ENCODE results near the gene CLMN. TPM values are rescaled to one million over a fixed set of nuclear protein-coding genes. Genes with fewer than 3 reads are reported as not detected.

The CLMN gene
- total RNA-seq, 1 donor from 2014 or later = 25.3 TPM

DNA sequence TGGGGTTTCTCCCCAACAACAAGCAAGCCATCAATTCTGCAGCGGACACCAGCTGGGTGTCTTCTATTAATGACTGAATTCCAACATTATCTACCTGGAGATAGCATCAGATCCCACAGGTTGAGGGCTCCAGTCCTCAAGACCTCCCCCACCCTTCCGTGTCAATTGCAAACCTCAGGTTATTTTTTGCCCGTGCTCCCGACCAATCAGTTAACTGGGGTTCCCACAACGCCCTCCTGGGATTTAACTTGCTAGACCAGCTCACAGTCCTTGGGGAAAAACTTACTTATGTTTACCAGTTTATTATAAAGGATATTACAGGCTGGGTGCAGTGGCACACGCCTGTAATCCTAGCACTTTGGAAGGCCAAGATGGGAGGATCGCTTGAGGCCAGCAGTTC lies 172.1 kb downstream of the CLMN start:
- no peaks in the 10 kb centered on the region for H3K27me3 Mint-ChIP-seq
- peaks cover 15% of the 10 kb centered on the region for H3K9me3 Mint-ChIP-seq (ENCODE audit: low read depth)
- DNase-seq (ENCODE audit: low spot score, unreplicated experiment) = no peak
- no peak overlapping the region for H3K4me3 Mint-ChIP-seq (ENCODE audit: low read depth)
- H3K4me1 Mint-ChIP-seq (ENCODE audit: low read depth) = peaks cover 25% of the 10 kb centered on the region
- no peak for TF ChIP-seq CTCF (IDR thresholded peaks at IDR 0.05; ENCODE audit: unreplicated experiment)
- peaks cover 20% of the 10 kb centered on the region for H3K36me3 Mint-ChIP-seq (ENCODE audit: insufficient read depth)
- no peak overlapping the region for H3K27ac Mint-ChIP-seq

GRCh38 chr14:95146079-95146771 lies 173.5 kb downstream of the CLMN start:
- peaks cover 20% of the 10 kb centered on the region for H3K36me3 Mint-ChIP-seq (ENCODE audit: insufficient read depth)
- H3K4me3 Mint-ChIP-seq (ENCODE audit: low read depth) = no peak overlapping the region
- no peak for DNase-seq (ENCODE audit: low spot score, unreplicated experiment)
- H3K4me1 Mint-ChIP-seq (ENCODE audit: low read depth) = peaks cover 24% of the 10 kb centered on the region
- peaks cover 15% of the 10 kb centered on the region for H3K9me3 Mint-ChIP-seq (ENCODE audit: low read depth)
- TF ChIP-seq CTCF (IDR thresholded peaks at IDR 0.05; ENCODE audit: unreplicated experiment) = no peak
- peak overlapping the region; percentile 70 for H3K27ac Mint-ChIP-seq
- no peaks in the 10 kb centered on the region for H3K27me3 Mint-ChIP-seq

DNA sequence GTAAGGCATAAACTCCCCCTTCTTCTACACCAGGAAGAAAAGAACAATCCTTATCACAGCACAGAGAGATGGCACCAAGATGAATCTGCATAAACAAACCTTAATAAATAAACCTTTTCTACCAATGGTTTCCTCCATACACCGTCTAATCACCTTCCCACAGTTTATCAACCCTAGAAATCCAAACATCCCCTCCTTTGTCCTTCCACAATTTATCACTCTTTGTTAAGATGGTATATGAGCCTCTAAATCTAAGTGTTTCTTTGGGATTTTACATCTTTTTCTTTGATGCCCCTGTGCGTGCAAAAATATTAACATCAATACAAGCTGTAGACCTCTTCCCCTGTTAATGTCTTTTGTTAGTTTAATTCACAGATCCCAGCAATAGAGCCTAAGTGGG lies 174.9 kb downstream of the CLMN start:
- DNase-seq (ENCODE audit: low spot score, unreplicated experiment) = no peak
- Mint-ChIP-seq H3K4me1 (ENCODE audit: low read depth) (peaks cover 27% of the 10 kb centered on the region), H3K27me3 (no peaks in the 10 kb centered on the region), H3K27ac (no peak overlapping the region), H3K9me3 (ENCODE audit: low read depth) (peaks cover 15% of the 10 kb centered on the region), H3K36me3 (ENCODE audit: insufficient read depth) (peaks cover 20% of the 10 kb centered on the region), H3K4me3 (ENCODE audit: low read depth) (no peak overlapping the region)
- no peak for TF ChIP-seq CTCF (IDR thresholded peaks at IDR 0.05; ENCODE audit: unreplicated experiment)

DNA sequence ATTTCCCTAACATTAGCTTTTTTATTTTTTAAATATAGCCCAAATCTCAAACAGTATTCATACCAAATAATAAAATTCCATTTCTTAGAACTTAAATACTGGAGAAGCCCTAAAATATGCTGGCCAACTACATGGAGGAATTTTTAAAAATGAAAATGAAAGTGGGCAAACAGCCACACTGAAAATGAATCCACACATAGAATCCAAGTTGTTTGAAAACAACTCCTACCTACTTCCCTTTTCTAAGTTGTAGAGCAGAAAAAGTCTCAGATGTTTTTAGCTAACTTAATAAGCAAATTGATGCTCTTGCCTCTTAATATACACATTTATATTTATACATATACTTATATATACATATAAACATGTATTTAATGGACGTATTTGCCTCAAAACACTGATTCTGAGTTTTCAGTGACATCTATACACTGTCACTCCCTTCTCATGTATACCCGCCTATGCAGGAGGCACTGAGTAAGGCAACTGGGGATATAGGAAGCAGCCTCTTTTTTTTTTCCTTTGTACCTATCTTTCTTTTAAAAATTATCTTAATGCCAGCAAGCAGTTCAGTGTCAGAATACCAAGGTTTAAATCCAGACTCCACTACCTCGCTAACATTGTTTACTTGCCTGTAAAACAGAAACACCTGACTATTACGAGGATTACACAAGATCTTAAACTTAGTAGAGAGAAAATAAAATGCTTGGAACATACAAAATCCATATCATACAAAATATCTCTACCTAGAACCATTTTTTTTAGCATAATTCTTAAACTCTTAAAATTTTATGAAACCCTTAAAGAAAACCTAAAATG lies 175.7 kb downstream of the CLMN start:
- no peak overlapping the region for H3K27ac Mint-ChIP-seq
- TF ChIP-seq CTCF (IDR thresholded peaks at IDR 0.05; ENCODE audit: unreplicated experiment) = no peak
- no peak for DNase-seq (ENCODE audit: low spot score, unreplicated experiment)

GRCh38 chr14:95142208-95142607 lies 177.5 kb downstream of the CLMN start:
- no peak for DNase-seq (ENCODE audit: low spot score, unreplicated experiment)
- H3K27ac Mint-ChIP-seq = peak overlapping the region; percentile 10
- peaks cover 17% of the 10 kb centered on the region for H3K36me3 Mint-ChIP-seq (ENCODE audit: insufficient read depth)
- no peak for TF ChIP-seq CTCF (IDR thresholded peaks at IDR 0.05; ENCODE audit: unreplicated experiment)
- H3K4me3 Mint-ChIP-seq (ENCODE audit: low read depth) = no peak overlapping the region
- H3K4me1 Mint-ChIP-seq (ENCODE audit: low read depth) = peaks cover 27% of the 10 kb centered on the region
- H3K27me3 Mint-ChIP-seq = no peaks in the 10 kb centered on the region
- peaks cover 15% of the 10 kb centered on the region for H3K9me3 Mint-ChIP-seq (ENCODE audit: low read depth)

More for the DNA sequence above, 175.7 kb downstream of the CLMN start:
- Mint-ChIP-seq H3K9me3 (ENCODE audit: low read depth) (peaks cover 15% of the 10 kb centered on the region), H3K36me3 (ENCODE audit: insufficient read depth) (peaks cover 20% of the 10 kb centered on the region), H3K4me3 (ENCODE audit: low read depth) (no peak overlapping the region), H3K4me1 (ENCODE audit: low read depth) (peaks cover 26% of the 10 kb centered on the region), H3K27me3 (no peaks in the 10 kb centered on the region)
